ENCODE results near the gene NMS. TPM values are rescaled to one million over a fixed set of nuclear protein-coding genes. Genes with fewer than 3 reads are reported as not detected.

NMS gene
- total RNA-seq, 2 experiments from 2014 or later: not detected

DNA sequence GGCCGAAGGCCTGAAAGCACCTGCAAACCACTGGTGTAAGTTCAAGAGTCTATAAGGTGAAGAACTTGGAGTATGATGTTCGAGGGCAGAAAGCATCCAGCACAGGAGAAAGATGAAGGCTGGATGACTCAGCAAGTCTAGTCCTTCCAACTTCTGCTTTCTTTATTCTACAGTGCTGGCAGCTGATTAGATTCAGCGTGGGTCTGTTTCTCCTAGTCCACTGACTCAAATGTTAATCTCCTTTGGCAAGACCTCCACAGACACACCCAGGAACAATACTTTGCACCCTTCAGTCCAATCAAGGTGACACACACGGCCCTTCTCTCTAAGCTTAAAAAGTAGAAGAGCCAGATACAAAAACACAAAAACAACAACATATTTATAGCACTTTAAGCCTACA lies 43.4 kb downstream of the NMS start:
- CTCF ChIA-PET: no interaction called here
- no peak overlapping the region for H3K4me3 Mint-ChIP-seq
- no peaks in the 10 kb centered on the region for H3K36me3 Mint-ChIP-seq
- no peak overlapping the region for H3K27ac Mint-ChIP-seq
- ATAC-seq (no peak), DNase-seq (no peak)
- peaks cover 4% of the 10 kb centered on the region for H3K27me3 Mint-ChIP-seq
- H3K9me3 Mint-ChIP-seq (ENCODE audit: low read depth): no peaks in the 10 kb centered on the region
- H3K4me1 Mint-ChIP-seq: no peaks in the 10 kb centered on the region

DNA sequence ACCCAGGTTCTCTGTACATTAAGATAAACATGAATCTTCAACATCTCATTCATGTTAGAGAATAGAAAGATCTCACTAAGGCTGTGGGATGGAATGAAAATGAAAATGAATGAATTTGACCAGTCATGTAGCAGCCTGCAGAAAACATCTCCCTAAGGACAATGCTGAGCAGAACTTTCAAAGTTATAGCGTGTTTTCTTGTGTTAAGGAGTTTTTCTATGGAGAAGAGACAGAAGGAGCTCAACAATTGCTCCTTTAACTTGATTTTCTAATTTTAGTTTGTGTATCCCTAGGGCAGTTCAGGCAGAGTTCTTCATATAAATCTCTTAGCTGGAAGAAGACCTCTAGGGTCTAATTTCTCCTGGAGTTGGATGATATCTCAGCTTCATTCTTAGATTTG lies 47.3 kb downstream of the NMS start:
- H3K27ac Mint-ChIP-seq: no peak overlapping the region
- no peaks in the 10 kb centered on the region for H3K4me1 Mint-ChIP-seq
- H3K36me3 Mint-ChIP-seq: no peaks in the 10 kb centered on the region
- no peak overlapping the region for H3K4me3 Mint-ChIP-seq
- ATAC-seq (no peak), DNase-seq (no peak)
- no peaks in the 10 kb centered on the region for H3K9me3 Mint-ChIP-seq (ENCODE audit: low read depth)
- CTCF ChIA-PET: no interaction called here
- H3K27me3 Mint-ChIP-seq: peaks cover 2% of the 10 kb centered on the region

DNA sequence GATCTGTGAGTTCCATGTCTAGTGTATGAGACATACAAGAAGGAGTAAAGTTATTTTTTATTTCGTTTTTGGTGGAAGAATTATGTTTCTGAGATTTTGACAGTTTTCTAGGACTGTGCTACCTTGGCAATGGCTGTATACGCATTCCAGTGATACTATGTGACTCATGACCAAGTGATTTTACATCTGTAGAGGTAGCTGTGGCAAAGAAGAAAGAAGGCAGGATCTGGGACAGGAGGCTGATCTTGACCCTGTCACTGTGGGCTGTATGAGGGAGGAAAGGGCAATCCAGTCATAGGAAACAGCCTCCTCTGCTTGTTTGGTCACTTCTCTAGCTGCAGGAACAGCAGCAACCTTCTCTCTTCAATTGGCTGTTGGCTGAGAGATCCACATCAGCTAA lies 48.5 kb downstream of the NMS start:
- ATAC-seq (no peak), DNase-seq (no peak)
- H3K36me3 Mint-ChIP-seq: no peaks in the 10 kb centered on the region
- CTCF ChIA-PET: no interaction called here
- H3K27me3 Mint-ChIP-seq: peaks cover 2% of the 10 kb centered on the region
- H3K9me3 Mint-ChIP-seq (ENCODE audit: low read depth): no peaks in the 10 kb centered on the region
- H3K4me3 Mint-ChIP-seq: no peak overlapping the region
- no peak overlapping the region for H3K27ac Mint-ChIP-seq
- H3K4me1 Mint-ChIP-seq: no peaks in the 10 kb centered on the region

DNA sequence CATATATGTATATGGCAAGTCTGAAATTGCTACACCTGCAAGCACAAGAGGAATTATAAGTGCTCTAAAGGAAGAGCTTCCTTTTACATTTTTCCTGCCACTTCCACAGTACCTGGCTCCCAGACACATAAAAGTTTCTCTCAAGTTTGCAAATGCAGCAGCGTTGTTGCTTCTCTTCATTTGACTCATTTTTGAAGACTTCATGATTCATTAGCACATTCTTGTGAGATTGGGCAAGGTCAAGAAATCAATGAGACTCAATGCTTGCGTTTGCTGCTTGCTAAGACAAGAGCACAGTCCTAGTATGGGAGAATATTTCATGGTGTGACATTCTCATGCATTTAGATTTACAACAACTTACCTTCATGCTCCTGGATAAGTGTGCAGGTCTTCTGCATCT lies 49.9 kb downstream of the NMS start:
- CTCF ChIA-PET: no interaction called here
- H3K27me3 Mint-ChIP-seq: peaks cover 2% of the 10 kb centered on the region
- no peaks in the 10 kb centered on the region for H3K4me1 Mint-ChIP-seq
- H3K36me3 Mint-ChIP-seq: no peaks in the 10 kb centered on the region
- no peak for ATAC-seq
- H3K4me3 Mint-ChIP-seq: no peak overlapping the region
- no peak for DNase-seq
- H3K9me3 Mint-ChIP-seq (ENCODE audit: low read depth): no peaks in the 10 kb centered on the region
- H3K27ac Mint-ChIP-seq: no peak overlapping the region

DNA sequence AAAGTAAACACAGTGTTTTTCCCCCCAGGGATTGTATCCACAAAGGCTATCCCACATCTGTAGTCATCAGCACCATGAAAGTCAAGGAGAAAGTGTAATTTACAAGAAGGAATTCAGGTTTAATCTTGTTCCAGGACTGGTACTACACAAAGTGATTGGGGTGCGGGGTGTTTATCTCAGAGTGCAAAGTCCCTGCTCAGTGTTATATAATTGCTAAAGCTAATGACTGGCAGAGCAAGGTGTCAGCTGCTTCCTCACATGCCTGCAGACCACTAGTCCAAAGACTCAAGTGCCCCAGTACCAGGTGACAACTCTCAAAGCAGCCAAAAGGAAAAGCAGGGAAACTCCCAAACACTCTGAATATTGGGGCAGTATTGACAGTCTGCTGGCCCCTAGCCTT lies 52.1 kb downstream of the NMS start:
- H3K9me3 Mint-ChIP-seq (ENCODE audit: low read depth): no peaks in the 10 kb centered on the region
- H3K4me3 Mint-ChIP-seq: no peak overlapping the region

DNA sequence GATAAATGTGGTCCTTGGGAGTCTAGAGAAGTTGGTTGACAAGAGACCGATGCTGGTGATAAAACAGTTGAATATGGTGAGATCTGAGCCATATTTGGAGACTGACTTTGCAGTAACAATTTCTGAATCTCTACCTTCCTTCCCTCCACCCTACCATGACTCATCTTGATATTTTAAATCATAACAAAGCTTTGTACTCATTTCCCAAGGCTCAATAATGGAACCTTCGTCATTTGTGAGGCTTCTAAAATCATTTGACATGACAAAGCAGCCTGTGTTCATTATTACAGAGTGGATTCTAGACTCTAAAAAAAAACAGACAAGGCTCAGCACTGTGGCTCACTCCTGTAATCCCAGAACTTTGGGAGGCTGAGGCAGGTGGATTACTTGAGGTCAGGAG lies 54.0 kb downstream of the NMS start:
- no peaks in the 10 kb centered on the region for H3K4me1 Mint-ChIP-seq
- peaks cover 6% of the 10 kb centered on the region for H3K27me3 Mint-ChIP-seq
- H3K27ac Mint-ChIP-seq: no peak overlapping the region
- ATAC-seq (no peak), DNase-seq (no peak)
- no peaks in the 10 kb centered on the region for H3K36me3 Mint-ChIP-seq
- no peaks in the 10 kb centered on the region for H3K9me3 Mint-ChIP-seq (ENCODE audit: low read depth)
- H3K4me3 Mint-ChIP-seq: no peak overlapping the region
- CTCF ChIA-PET: no interaction called here

More for the DNA sequence above, 52.1 kb downstream of the NMS start:
- no peaks in the 10 kb centered on the region for H3K4me1 Mint-ChIP-seq
- CTCF ChIA-PET: no interaction called here
- ATAC-seq (no peak), DNase-seq (no peak)
- no peaks in the 10 kb centered on the region for H3K36me3 Mint-ChIP-seq
- no peak overlapping the region for H3K27ac Mint-ChIP-seq
- peaks cover 4% of the 10 kb centered on the region for H3K27me3 Mint-ChIP-seq

DNA sequence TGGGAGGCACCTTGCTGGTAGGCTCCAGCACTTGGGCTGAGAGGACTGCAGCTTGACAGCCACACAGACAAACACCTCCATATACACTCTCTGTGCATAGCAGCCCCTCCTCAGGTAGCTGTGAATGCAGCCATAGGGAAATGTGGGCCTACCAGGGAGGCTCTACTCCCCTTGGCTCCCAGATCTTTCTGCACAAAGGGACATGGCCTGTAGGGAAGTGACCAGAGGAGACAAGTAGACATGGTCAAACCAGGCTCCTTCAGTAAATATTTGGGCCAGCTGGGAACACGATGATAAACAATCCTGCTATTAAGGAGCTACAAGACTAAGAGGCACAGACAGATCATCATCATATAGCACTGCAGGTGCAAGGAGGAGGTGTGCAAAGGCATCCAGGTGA lies 56.6 kb downstream of the NMS start:
- no peak for DNase-seq
- Mint-ChIP-seq H3K27me3 (peaks cover 4% of the 10 kb centered on the region), H3K9me3 (ENCODE audit: low read depth) (no peaks in the 10 kb centered on the region), H3K36me3 (no peaks in the 10 kb centered on the region), H3K4me3 (no peak overlapping the region), H3K27ac (no peak overlapping the region), H3K4me1 (peaks cover 6% of the 10 kb centered on the region)
- CTCF ChIA-PET: interaction anchor here (0.7 to 1.4 kb wide), 2 partner anchors 12 to 275 kb away, joined by 3 read pairs; no protein-coding TSS in a partner anchor
- ATAC-seq: no peak

DNA sequence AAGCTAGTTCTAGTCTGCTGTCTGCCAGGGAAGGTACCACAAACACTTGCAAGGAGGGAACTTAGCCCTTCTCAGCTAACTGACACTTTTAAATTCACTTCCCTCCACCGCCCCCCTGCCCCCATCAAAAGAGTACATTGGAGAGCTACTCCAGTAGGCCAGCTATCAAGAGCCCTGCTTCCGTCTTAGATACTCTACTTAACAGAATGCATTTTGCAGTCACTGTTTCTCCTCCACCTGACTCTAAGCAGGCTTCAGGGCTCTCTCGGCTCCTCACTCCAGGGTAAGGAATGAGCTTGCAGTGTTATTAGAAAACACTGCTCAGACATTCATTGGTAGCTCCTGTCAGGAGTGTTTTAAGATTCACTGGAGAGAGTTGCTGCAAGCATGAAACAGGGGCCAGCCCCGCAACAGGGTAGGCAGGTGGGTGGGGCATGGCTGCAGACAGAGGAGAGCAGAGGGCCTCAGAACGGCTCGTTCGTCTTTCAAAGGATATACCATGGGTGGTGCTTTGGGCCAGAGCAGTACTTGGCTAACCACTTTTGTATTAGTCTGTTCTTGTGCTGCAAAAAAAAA lies 57.2 kb downstream of the NMS start:
- peaks cover 4% of the 10 kb centered on the region for H3K27me3 Mint-ChIP-seq
- ATAC-seq: no peak
- H3K4me1 Mint-ChIP-seq: peaks cover 6% of the 10 kb centered on the region
- DNase-seq: no peak
- H3K4me3 Mint-ChIP-seq: no peak overlapping the region
- H3K27ac Mint-ChIP-seq: no peak overlapping the region
- H3K9me3 Mint-ChIP-seq (ENCODE audit: low read depth): no peaks in the 10 kb centered on the region
- no peaks in the 10 kb centered on the region for H3K36me3 Mint-ChIP-seq
- CTCF ChIA-PET: interaction anchor here (1.4 kb wide), 1 partner anchor 11 kb away, joined by 3 read pairs; no protein-coding TSS in a partner anchor

DNA sequence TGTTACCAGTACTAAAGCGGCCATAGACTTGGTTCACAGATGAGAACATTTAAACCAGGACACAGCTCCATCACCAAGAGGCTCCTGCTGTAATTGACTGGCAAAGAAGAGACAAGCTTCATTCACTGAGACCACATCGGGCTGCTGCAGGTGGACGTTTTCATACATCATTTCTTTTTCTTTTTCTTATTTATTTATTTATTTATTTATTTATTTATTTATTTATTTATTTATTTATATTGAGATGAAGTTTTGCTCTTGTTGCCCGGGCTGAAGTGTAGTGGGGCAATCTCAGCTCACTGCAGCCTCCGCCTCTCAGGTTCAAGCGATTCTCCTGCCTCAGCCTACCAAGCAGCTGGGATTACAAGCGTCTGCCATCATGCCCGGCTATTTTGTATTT lies 58.9 kb downstream of the NMS start:
- DNase-seq (no peak), ATAC-seq (no peak)
- peaks cover 8% of the 10 kb centered on the region for H3K27me3 Mint-ChIP-seq
- H3K36me3 Mint-ChIP-seq: no peaks in the 10 kb centered on the region
- H3K4me3 Mint-ChIP-seq: no peak overlapping the region
- CTCF ChIA-PET: no interaction called here
- H3K4me1 Mint-ChIP-seq: peaks cover 6% of the 10 kb centered on the region
- H3K27ac Mint-ChIP-seq: no peak overlapping the region
- no peaks in the 10 kb centered on the region for H3K9me3 Mint-ChIP-seq (ENCODE audit: low read depth)

DNA sequence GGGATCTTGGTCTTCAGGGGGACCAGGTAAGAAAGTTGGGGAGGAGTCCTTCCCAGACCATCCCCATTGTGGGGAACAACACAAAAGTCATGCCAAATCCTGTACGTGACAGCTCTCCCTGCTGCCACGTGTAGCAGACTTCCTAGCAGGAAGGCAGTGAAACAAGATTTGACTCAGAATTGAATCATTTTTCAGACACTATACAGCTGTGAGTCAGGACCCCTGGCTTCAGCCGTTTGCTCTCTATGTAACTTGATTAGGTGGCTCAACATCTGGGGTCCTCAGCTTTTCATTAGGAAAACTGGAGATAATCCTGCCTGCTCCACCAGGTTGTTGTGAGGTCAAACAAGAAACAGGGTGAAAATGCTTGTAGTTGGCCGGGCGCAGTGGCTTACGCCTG lies 59.6 kb downstream of the NMS start:
- Mint-ChIP-seq H3K9me3 (ENCODE audit: low read depth) (no peaks in the 10 kb centered on the region), H3K36me3 (no peaks in the 10 kb centered on the region), H3K27me3 (peaks cover 8% of the 10 kb centered on the region), H3K4me1 (peaks cover 6% of the 10 kb centered on the region), H3K4me3 (no peak overlapping the region), H3K27ac (no peak overlapping the region)
- no peak for DNase-seq
- CTCF ChIA-PET: no interaction called here
- no peak for ATAC-seq

Other genes with a start within 250 kb of the NMS start
- under 1 TPM; 0.15 to 0.21 TPM for gene LONRF2, start 148.0 kb upstream of the NMS start, total RNA-seq
- 10 to 100 TPM in 1 of 2 experiments, 1 to 10 TPM in 1; 8.5 to 14.8 TPM for gene CHST10, start 52.8 kb upstream of the NMS start, total RNA-seq
- 10 to 100 TPM; 25.1 to 36.7 TPM for gene PDCL3, start 92.5 kb downstream of the NMS start, total RNA-seq

Data from activated CD8-positive, alpha-beta memory T cell treated with anti-CD3 and anti-CD28 coated beads, Interleukin-2, amount 10 ng/mL, durations not matched to agents 7 days and 5 days (primary cell).